GM18502 (cell line): ENCODE measurements around the gene SLAMF6.

Experiments
- ATAC-seq: cut with Tn5 transposase; IDR thresholded peaks from one replicate; pipeline ENCODE4 v1.9.1; 2021; ENCODE audit warnings: mild to moderate bottlenecking; ENCODE audit not compliant: unreplicated experiment, poor library complexity

Gene SLAMF6

GRCh38 chr1:160474392-160475242 lies 48.4 kb downstream of the SLAMF6 start:
- ATAC-seq, result peak; percentile 68

- ATAC-seq, result no peak
Observed at GRCh38 chr1:160472112-160472511, 50.9 kb downstream of the SLAMF6 start.

- no peak for ATAC-seq
Observed at GRCh38 chr1:160471253-160471652, 51.8 kb downstream of the SLAMF6 start.

- ATAC-seq, result no peak
Observed at GRCh38 chr1:160467576-160467975, 55.5 kb downstream of the SLAMF6 start.

GRCh38 chr1:160466961-160467360 lies 56.1 kb downstream of the SLAMF6 start:
- no peak for ATAC-seq

- no peak for ATAC-seq
Observed at GRCh38 chr1:160465123-160465522, 57.9 kb downstream of the SLAMF6 start.

GRCh38 chr1:160460683-160461287 lies 62.3 kb downstream of the SLAMF6 start:
- ATAC-seq, result no peak

- no peak for ATAC-seq
Observed at GRCh38 chr1:160460214-160460642, 62.8 kb downstream of the SLAMF6 start.

- no peak for ATAC-seq
Observed at GRCh38 chr1:160459687-160460086, 63.4 kb downstream of the SLAMF6 start.

GRCh38 chr1:160459056-160459455 lies 64.0 kb downstream of the SLAMF6 start:
- ATAC-seq, result no peak

- no peak for ATAC-seq
Observed at GRCh38 chr1:160455153-160455517, 67.9 kb downstream of the SLAMF6 start.

- ATAC-seq, result peak; percentile 35
Observed at GRCh38 chr1:160454371-160455152, 68.5 kb downstream of the SLAMF6 start.

- peak; percentile 61 for ATAC-seq
Observed at GRCh38 chr1:160453443-160453842, 69.6 kb downstream of the SLAMF6 start.

GRCh38 chr1:160451859-160452232 lies 71.2 kb downstream of the SLAMF6 start:
- peak; percentile 29 for ATAC-seq

- peak; percentile 53 for ATAC-seq
Observed at GRCh38 chr1:160451119-160451858, 71.8 kb downstream of the SLAMF6 start.

- ATAC-seq, result no peak
Observed at GRCh38 chr1:160449494-160449893, 73.6 kb downstream of the SLAMF6 start.

- ATAC-seq, result no peak
Observed at GRCh38 chr1:160446945-160447600, 76.0 kb downstream of the SLAMF6 start.

GRCh38 chr1:160439718-160440117 lies 83.3 kb downstream of the SLAMF6 start:
- ATAC-seq, result no peak

GRCh38 chr1:160438935-160439334 lies 84.1 kb downstream of the SLAMF6 start:
- ATAC-seq, result no peak
